ENCODE data around the gene HOXA13.

Gene HOXA13

GRCh38 chr7:27148031-27148755, 51.7 kb downstream of the HOXA13 start:
- no peak for DNase-seq (ENCODE audit: low read depth in 1 of 2, low spot score in 1 of 2)

- DNase-seq (ENCODE audit: low read depth in 1 of 2, low spot score in 1 of 2) = no peak
Measured at GRCh38 chr7:27147199-27148030, 52.5 kb downstream of the HOXA13 start, which contains the start of gene HOXA6. TSS of gene HOXA6 (minus strand) at chr7:27147774. CDS start at chr7:27147749, 25 bp downstream.

GRCh38 chr7:27146491-27147198, 53.2 kb downstream of the HOXA13 start:
- no peak for DNase-seq (ENCODE audit: low read depth in 1 of 2, low spot score in 1 of 2)

- DNase-seq (ENCODE audit: low read depth in 1 of 2, low spot score in 1 of 2) = no peak
Measured at GRCh38 chr7:27145914-27146412, 53.9 kb downstream of the HOXA13 start.

GRCh38 chr7:27145165-27145913, 54.6 kb downstream of the HOXA13 start:
- no peak for DNase-seq (ENCODE audit: low read depth in 1 of 2, low spot score in 1 of 2)

- no peak for DNase-seq (ENCODE audit: low read depth in 1 of 2, low spot score in 1 of 2)
Measured at GRCh38 chr7:27144781-27145164, 55.1 kb downstream of the HOXA13 start.
